Endodermal cell (in vitro differentiated cells): ENCODE data around the gene CIAO1. TPM values are rescaled to one million over a fixed set of nuclear protein-coding genes. Genes with fewer than 3 reads are reported as not detected.

Experiments used
- DNase-seq: peaks from one replicate; pipeline ENCODE4 v3.0.0-alpha.2; 2017
- H3K27ac ChIP-seq: 2 replicates; pipeline ENCODE4 v1.5.1; 2013; ENCODE audit warnings: mild to moderate bottlenecking, low read depth, low read length, moderate library complexity
- H3K27me3 ChIP-seq: 2 replicates; pipeline ENCODE4 v1.6.1; 2013; ENCODE audit warnings: mild to moderate bottlenecking, low read length, moderate library complexity; ENCODE audit not compliant: insufficient read depth, control insufficient read depth, poor library complexity, severe bottlenecking
- H3K36me3 ChIP-seq: 2 replicates; pipeline ENCODE4 v1.7.0; 2013; ENCODE audit warnings: mild to moderate bottlenecking, low read length, moderate library complexity; ENCODE audit not compliant: control insufficient read depth, insufficient read depth
- H3K4me1 ChIP-seq: one replicate; pipeline ENCODE4 v1.7.0; 2013; ENCODE audit warnings: low read length; ENCODE audit not compliant: control insufficient read depth, insufficient read depth
- H3K4me3 ChIP-seq: 2 replicates; pipeline ENCODE4 v1.5.1; 2013; ENCODE audit warnings: mild to moderate bottlenecking, low read length, moderate library complexity
- H3K9ac ChIP-seq: 2 replicates; pipeline ENCODE4 v1.6.1; 2013; ENCODE audit warnings: mild to moderate bottlenecking, low read length, moderate library complexity; ENCODE audit not compliant: poor library complexity, severe bottlenecking; ENCODE audit errors: extremely low read depth
- H3K9me3 ChIP-seq: 2 replicates; pipeline ENCODE4 v1.6.1; 2013; ENCODE audit warnings: mild to moderate bottlenecking, low read length, moderate library complexity; ENCODE audit not compliant: control insufficient read depth
- H3K27ac Mint-ChIP-seq: 2 replicates; pipeline ENCODE4 v1.8.0; 2020; ENCODE audit warnings: mixed read lengths
- H3K27me3 Mint-ChIP-seq: 2 replicates; pipeline ENCODE4 v1.8.0; 2021; ENCODE audit warnings: mild to moderate bottlenecking, mixed read lengths; ENCODE audit not compliant: insufficient read depth
- H3K36me3 Mint-ChIP-seq: 2 replicates; pipeline ENCODE4 v1.8.0; 2020; ENCODE audit warnings: low read depth, mixed read lengths
- H3K4me1 Mint-ChIP-seq: 2 replicates; pipeline ENCODE4 v1.8.0; 2020; ENCODE audit warnings: mixed read lengths
- H3K4me3 Mint-ChIP-seq: 2 replicates; pipeline ENCODE4 v1.8.0; 2020; ENCODE audit warnings: mild to moderate bottlenecking, moderate library complexity, mixed read lengths
- H3K9me3 Mint-ChIP-seq: 2 replicates; pipeline ENCODE4 v1.8.0; 2020; ENCODE audit warnings: mild to moderate bottlenecking, mixed read lengths
- WGBS, 2 experiments: methylation state at CpG; one replicate each; pipeline versions ENCODE4 v1.1.5 to v1.1.7; 2013; ENCODE audit warnings: missing lambda C conversion rate in 2 of 2, mixed read lengths in 1 of 2; ENCODE audit not compliant: insufficient coverage in 1 of 2, insufficient read length in 1 of 2; 5-methylcytosine and 5-hydroxymethylcytosine counted together
- total RNA-seq, 2 donors: library from RNA; stranded (reverse); fragmentation: NEBNext Ultra II Directional in 1 of 2; extraction: Animal tissue kit (Norgen Biotek cat#: 25700) in 1 of 2; gene quantifications; 2 replicates in 1 of 2; 3 replicates in 1 of 2; pipeline ENCODE4 v1.2.1, GENCODE V29; 2021
- TF ChIP-seq, protein P1 (sequence below): fragments of 200-600 bp; sonication (generic); conservative IDR thresholded peaks from 2 replicates; pipeline ENCODE4 v1.5.0; 2021; ENCODE audit warnings: antibody characterized with exemption, mild to moderate bottlenecking

Gene CIAO1
- total RNA-seq, 2 donors from 2014 or later = 65.4 to 66.2 TPM

DNA sequence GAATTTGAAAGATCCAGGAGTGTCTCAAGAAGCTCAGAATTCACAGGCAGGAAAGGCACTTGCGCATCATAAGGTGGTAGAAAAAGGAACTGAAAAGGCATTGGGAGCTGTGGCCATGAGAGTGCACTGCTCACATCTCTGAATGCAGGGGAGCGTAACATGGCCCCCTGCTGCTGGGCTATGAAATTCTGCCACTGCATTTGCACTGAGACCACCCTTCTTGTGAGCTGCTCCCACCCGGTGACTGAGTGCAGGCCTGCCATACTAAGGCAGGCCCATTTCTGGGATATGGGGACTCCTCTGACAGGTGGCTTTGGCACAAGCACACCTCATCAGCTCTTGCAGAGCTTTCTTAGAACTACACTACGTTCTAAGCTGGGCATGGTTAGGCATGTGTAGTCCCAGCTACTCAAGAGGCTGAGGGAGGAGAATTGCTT, 32.1 kb upstream of the CIAO1 start:
- 89 to 91% methylated on average over 4 of the region's 4 CpGs for WGBS, 2 experiments
- no peaks in the 10 kb centered on the region for H3K9me3 ChIP-seq
- H3K36me3 Mint-ChIP-seq = peaks cover 3% of the 10 kb centered on the region
- H3K27me3 ChIP-seq = no peaks in the 10 kb centered on the region
- no peak overlapping the region for H3K4me3 Mint-ChIP-seq
- no peak overlapping the region for H3K27ac Mint-ChIP-seq
- H3K9ac ChIP-seq = no peak overlapping the region
- H3K36me3 ChIP-seq = no peaks in the 10 kb centered on the region
- no peaks in the 10 kb centered on the region for H3K4me1 Mint-ChIP-seq
- no peak overlapping the region for H3K4me3 ChIP-seq
- H3K27ac ChIP-seq = no peak overlapping the region
- TF ChIP-seq, protein P1, sequence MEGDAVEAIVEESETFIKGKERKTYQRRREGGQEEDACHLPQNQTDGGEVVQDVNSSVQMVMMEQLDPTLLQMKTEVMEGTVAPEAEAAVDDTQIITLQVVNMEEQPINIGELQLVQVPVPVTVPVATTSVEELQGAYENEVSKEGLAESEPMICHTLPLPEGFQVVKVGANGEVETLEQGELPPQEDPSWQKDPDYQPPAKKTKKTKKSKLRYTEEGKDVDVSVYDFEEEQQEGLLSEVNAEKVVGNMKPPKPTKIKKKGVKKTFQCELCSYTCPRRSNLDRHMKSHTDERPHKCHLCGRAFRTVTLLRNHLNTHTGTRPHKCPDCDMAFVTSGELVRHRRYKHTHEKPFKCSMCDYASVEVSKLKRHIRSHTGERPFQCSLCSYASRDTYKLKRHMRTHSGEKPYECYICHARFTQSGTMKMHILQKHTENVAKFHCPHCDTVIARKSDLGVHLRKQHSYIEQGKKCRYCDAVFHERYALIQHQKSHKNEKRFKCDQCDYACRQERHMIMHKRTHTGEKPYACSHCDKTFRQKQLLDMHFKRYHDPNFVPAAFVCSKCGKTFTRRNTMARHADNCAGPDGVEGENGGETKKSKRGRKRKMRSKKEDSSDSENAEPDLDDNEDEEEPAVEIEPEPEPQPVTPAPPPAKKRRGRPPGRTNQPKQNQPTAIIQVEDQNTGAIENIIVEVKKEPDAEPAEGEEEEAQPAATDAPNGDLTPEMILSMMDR = no peak
- no peak for DNase-seq
- no peaks in the 10 kb centered on the region for H3K4me1 ChIP-seq
- no peaks in the 10 kb centered on the region for H3K9me3 Mint-ChIP-seq
- no peaks in the 10 kb centered on the region for H3K27me3 Mint-ChIP-seq

DNA sequence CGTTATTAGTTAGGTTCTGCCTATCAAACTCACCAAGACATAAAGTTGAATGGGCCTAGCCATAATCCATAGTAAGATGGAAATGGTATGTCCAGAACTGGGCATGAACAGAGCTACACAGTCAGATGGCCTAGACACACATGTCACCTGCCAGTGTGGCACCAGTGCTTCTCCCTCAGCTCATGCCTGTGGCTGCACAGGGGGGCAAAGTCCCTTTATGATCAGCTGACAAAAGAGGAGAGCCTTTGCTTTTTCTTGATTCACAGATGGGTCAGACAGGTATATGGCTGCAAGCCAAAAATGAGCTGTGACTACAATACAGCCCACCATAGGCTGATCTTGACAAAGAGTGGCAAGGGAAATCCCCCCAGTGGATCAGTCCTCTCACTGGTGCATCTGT, 29.1 kb upstream of the CIAO1 start:
- Histone ChIP-seq H3K27me3 (no peaks in the 10 kb centered on the region), H3K27ac (no peak overlapping the region), H3K4me1 (no peaks in the 10 kb centered on the region), H3K36me3 (no peaks in the 10 kb centered on the region), H3K9ac (no peak overlapping the region), H3K4me3 (no peak overlapping the region), H3K9me3 (no peaks in the 10 kb centered on the region)
- TF ChIP-seq, protein P1 = no peak
- H3K27ac Mint-ChIP-seq = no peak overlapping the region
- peaks cover 6% of the 10 kb centered on the region for H3K36me3 Mint-ChIP-seq
- no peak for DNase-seq
- H3K4me1 Mint-ChIP-seq = peaks cover 7% of the 10 kb centered on the region
- no peak overlapping the region for H3K4me3 Mint-ChIP-seq
- 96 to 100% methylated on average over 1 of the region's 1 CpG for WGBS, 2 experiments
- H3K9me3 Mint-ChIP-seq = no peaks in the 10 kb centered on the region
- no peaks in the 10 kb centered on the region for H3K27me3 Mint-ChIP-seq

DNA sequence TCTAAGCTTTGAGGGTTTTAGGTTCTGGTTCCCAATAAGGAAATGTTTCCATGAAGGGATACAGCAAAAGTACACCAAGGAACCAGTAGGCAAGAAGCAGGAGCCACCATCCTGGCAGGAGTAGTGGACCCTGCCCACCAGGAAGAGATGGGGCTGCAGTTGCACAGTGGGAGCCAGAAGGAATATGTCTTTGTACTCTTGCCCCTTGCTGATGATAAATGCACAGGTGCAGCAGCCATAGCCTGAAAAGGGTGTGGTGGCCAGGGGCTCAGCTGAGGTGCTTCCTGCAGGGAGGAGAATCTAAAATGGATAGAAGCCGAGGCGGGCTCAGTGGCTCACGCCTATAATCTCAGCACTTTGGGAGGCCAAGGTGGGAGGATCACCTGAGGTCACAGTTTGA, 27.8 kb upstream of the CIAO1 start:
- Histone ChIP-seq H3K9ac (no peak overlapping the region), H3K4me1 (no peaks in the 10 kb centered on the region), H3K4me3 (no peak overlapping the region), H3K27me3 (no peaks in the 10 kb centered on the region), H3K36me3 (no peaks in the 10 kb centered on the region), H3K9me3 (no peaks in the 10 kb centered on the region), H3K27ac (no peak overlapping the region)
- no peaks in the 10 kb centered on the region for H3K27me3 Mint-ChIP-seq
- DNase-seq = no peak
- 85 to 100% methylated on average over 3 of the region's 3 CpGs for WGBS, 2 experiments
- H3K27ac Mint-ChIP-seq = no peak overlapping the region
- no peak overlapping the region for H3K4me3 Mint-ChIP-seq
- H3K9me3 Mint-ChIP-seq = no peaks in the 10 kb centered on the region
- peaks cover 7% of the 10 kb centered on the region for H3K4me1 Mint-ChIP-seq
- TF ChIP-seq, protein P1 = no peak
- H3K36me3 Mint-ChIP-seq = peaks cover 6% of the 10 kb centered on the region
